RWPE1 (cell line): ENCODE results near the gene BACH2.
A peak's percentile ranks its signal among the peaks of the same experiment; 100 is the strongest.

ENCODE experiments used
- CTCF ChIA-PET: fragments of 350-600 bp; sonication (Branson Sonifier 250); formaldehyde crosslinking; extraction: SDS; loops from one replicate; lab custom pipeline; 2021; lab: Yijun Ruan, JAX
- POLR2A ChIA-PET: fragments of 400-600 bp; formaldehyde crosslinking; extraction: SDS; loops from one replicate; lab custom pipeline; 2020; ENCODE audit warnings: antibody characterized with exemption; ENCODE audit not compliant: low non-redundant PET; lab: Yijun Ruan, JAX
- DNase-seq: peaks from one replicate; pipeline ENCODE4 v3.0.0; 2012; ENCODE audit warnings: low spot score
- H3K27ac ChIP-seq: fragments of 450-650 bp; 2 replicates; pipeline ENCODE4 v1.5.1; 2017
- TF ChIP-seq, protein P1 (sequence below): fragments of 450-650 bp; conservative IDR thresholded peaks from 2 replicates; pipeline ENCODE4 v1.5.1; 2017; ENCODE audit warnings: low read depth, mild to moderate bottlenecking

BACH2 gene

DNA sequence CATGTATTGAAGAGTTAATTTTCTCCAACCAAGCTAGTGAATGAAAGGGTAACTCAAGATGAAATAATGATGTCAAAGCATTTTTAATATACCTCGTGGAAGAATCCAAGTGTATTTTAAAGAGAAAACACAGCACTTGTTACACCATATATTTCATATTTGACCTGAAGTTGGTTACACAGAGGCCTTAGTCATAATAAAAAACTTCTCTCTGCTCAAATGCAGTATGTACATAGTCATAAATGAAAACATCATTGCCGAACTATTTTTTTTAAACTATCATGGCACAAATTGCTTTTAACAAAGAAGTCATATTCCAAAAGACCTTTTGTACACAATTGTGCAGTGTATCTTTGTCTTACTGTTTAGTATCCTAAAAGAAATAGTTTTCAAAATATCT lies 43.0 kb downstream of the BACH2 start:
- CTCF ChIA-PET: no interaction called here

DNA sequence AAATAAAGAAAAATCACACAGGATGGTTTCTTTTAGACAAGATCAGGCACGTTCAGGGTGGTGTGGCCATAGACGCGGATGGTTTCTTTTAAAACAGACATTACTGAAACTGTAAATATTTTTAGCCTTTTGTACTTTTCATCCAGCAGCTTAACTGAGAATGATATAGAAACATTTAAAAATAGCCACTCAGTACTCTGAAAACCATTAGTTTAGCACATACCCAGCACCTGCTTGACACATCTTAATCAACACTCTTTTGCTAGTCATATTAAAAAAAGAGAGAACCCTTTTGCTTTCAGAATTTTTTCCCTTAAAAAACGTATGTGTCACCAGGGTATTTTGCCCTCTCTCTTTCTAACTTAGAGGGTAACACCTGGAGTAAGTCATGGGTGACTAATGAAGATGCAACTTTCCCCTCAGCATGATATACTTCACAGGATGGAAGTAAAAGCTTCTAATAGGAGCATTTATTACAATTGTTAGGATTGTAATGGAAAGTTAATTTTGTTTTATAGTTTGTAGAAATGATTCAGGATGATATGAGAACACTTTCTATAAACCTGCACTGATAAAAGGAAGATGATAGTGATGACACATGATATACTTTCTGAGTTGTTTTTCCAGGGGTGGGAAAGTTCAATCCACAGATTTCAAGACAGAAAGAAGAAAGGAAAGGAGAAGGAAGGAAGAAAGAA lies 45.2 kb downstream of the BACH2 start:
- ChIA-PET POLR2A (no interaction called here), CTCF (no interaction called here)
- DNase-seq: peak; percentile 60
- H3K27ac ChIP-seq: no peak overlapping the region
- TF ChIP-seq, protein P1, sequence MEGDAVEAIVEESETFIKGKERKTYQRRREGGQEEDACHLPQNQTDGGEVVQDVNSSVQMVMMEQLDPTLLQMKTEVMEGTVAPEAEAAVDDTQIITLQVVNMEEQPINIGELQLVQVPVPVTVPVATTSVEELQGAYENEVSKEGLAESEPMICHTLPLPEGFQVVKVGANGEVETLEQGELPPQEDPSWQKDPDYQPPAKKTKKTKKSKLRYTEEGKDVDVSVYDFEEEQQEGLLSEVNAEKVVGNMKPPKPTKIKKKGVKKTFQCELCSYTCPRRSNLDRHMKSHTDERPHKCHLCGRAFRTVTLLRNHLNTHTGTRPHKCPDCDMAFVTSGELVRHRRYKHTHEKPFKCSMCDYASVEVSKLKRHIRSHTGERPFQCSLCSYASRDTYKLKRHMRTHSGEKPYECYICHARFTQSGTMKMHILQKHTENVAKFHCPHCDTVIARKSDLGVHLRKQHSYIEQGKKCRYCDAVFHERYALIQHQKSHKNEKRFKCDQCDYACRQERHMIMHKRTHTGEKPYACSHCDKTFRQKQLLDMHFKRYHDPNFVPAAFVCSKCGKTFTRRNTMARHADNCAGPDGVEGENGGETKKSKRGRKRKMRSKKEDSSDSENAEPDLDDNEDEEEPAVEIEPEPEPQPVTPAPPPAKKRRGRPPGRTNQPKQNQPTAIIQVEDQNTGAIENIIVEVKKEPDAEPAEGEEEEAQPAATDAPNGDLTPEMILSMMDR: no peak

More for the DNA sequence above, 43.0 kb downstream of the BACH2 start:
- no peak for DNase-seq
- POLR2A ChIA-PET: no interaction called here
- TF ChIP-seq, protein P1: no peak
- no peak overlapping the region for H3K27ac ChIP-seq

DNA sequence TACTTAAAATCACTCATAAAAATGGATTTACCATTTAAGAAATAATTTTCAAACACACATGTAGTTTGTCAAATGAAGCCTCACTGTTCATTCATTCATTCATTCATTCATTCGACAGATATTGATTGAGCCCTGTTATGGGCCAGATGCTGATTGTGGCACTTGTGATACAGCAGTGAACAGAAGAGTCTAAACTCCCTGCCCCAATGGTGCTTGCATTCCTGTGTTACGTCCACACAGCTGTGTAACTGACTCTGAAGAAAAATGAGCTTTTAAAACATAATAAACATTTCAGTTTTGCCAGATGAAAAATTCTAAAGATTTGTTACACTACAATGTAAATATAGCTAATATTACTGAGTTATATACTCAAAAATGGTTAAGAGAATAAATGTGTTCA lies 46.2 kb downstream of the BACH2 start:
- CTCF ChIA-PET: no interaction called here
- POLR2A ChIA-PET: no interaction called here
- TF ChIP-seq, protein P1: no peak
- DNase-seq: no peak
- H3K27ac ChIP-seq: no peak overlapping the region

DNA sequence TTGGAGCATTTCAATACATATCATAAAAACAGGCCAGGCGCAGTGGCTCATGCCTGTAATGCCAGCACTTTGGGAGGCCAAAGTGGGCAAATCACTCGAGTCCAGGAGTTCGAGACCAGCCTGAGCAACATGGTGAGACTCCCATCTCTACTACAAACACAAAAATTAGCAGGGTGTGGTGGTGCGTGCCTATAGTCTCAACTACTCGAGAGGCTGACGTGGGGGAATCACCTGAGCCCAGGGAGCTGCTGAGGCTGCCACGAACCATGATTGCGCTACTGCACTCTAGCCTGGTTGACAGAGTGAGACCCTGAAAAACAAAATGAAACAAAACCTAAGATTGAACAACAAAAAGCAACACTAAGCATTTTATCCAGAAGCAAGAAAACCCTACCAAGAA lies 47.2 kb downstream of the BACH2 start:
- H3K27ac ChIP-seq: no peak overlapping the region
- TF ChIP-seq, protein P1: no peak
- CTCF ChIA-PET: no interaction called here
- no peak for DNase-seq
- POLR2A ChIA-PET: no interaction called here

DNA sequence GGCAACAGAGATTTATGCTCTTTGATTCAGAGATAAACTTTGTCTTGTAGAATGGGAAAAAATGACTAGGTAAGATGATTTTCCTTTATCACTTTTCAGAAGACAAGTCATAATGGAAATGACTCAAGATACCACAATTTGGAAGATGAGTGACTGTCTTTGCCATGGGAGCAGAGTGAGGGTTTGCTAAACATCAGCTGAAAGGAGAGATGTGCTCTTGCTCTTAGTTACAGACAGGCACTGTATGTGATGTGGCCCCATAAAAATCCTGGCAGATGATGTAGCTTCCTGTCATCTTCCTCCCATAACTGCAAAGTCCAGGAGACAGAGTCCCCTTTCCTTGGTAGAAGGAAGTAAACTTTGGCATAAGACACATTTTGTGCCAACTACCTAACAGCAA lies 47.6 kb downstream of the BACH2 start:
- TF ChIP-seq, protein P1: no peak
- ChIA-PET CTCF (no interaction called here), POLR2A (no interaction called here)
- no peak overlapping the region for H3K27ac ChIP-seq
- no peak for DNase-seq

DNA sequence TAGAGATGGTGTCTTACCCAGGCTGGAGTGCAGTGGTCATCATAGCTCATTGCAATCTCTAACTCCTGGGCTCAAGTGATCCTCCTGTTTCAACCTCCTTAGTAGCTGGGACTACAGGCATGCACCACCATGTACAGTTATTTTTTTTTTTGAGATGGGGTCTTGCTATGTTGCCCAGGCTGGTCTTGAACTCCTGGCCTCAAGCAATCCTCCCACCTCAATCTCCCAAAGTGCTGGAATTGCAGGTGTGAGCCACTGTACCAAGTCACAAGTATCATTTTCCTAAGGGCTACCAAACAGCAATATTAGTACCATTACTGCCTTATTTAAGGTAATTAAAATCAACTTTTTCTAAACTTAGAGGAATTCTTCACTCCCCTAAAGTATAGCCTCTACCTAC lies 49.4 kb downstream of the BACH2 start:
- TF ChIP-seq, protein P1: no peak
- CTCF ChIA-PET: no interaction called here
- DNase-seq: no peak
- POLR2A ChIA-PET: no interaction called here
- H3K27ac ChIP-seq: no peak overlapping the region
